IPS-15b (cell line): ENCODE measurements around the gene ZNF444.

Experiments
- H3K27me3 ChIP-seq: one replicate; pipeline ENCODE4 v1.6.1; 2013; ENCODE audit warnings: low read length; ENCODE audit not compliant: control insufficient read depth, insufficient read depth
- H3K36me3 ChIP-seq: one replicate; pipeline ENCODE4 v1.6.1; 2013; ENCODE audit warnings: low read length; ENCODE audit not compliant: control insufficient read depth, insufficient read depth
- H3K4me1 ChIP-seq: one replicate; pipeline ENCODE4 v1.6.1; 2013; ENCODE audit warnings: mild to moderate bottlenecking, low read length; ENCODE audit not compliant: control insufficient read depth, insufficient read depth
- H3K4me3 ChIP-seq: one replicate; pipeline ENCODE4 v1.5.1; 2013; ENCODE audit warnings: low read depth, low read length
- H3K9ac ChIP-seq: one replicate; pipeline ENCODE4 v1.6.1; 2013; ENCODE audit warnings: low read depth, mild to moderate bottlenecking, low read length
- H3K9me3 ChIP-seq: one replicate; pipeline ENCODE4 v1.6.1; 2013; ENCODE audit warnings: mild to moderate bottlenecking, low read length; ENCODE audit not compliant: control insufficient read depth, insufficient read depth

The ZNF444 gene

DNA sequence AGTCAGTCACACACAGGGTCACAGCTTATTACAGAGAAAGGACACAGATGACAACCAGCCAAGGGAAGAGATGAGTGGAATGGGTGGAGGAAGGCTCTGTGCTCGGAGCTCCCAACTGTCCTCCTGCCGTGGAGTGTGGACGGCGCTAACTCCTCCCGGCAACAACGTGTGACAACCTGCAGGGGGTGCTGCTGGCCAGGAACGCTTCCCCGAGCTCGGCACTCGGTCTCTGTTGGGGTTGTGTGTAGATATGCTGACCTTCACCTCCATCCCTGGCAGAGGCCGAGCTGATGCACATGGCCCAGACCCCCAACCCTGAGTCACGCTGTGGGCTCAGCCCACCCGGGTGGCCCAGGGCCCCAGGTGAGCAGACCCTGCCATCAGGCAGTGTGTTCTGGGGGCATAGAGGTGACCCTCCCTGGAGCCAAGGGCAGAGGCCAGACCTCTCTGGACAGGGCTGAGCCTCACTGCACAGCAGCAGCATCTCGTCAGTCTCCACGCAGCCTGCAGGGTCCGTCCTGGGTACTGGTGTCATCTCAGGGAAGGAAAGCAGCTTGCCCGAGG is 14.1 kb downstream of the ZNF444 start:
- Histone ChIP-seq H3K9me3 (no peaks in the 10 kb centered on the region), H3K9ac (no peak overlapping the region), H3K4me3 (no peak overlapping the region), H3K4me1 (peaks cover 18% of the 10 kb centered on the region), H3K36me3 (peaks cover 12% of the 10 kb centered on the region), H3K27me3 (no peaks in the 10 kb centered on the region)

DNA sequence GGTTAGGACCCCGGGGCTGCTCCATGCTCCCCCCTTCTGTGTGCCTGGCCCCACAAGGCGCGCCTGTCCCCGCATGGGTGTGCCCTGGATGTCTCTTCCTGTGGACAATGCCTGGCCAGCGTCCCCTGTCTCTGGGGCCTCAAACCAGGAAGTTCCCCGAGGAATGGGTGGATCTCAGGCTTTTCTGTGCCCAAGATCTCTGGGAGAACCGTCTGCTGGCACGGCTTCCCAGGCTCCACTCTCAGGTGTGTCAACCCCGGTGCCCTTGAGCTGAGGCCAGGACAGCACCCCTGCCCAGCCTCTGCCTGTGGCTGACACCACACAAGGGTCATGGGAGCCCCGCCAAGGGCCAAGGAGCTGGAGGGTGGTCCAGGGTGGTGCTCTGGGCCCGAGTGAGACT is 15.7 kb downstream of the ZNF444 start:
- no peak overlapping the region for H3K9ac ChIP-seq
- H3K27me3 ChIP-seq, result no peaks in the 10 kb centered on the region
- H3K4me1 ChIP-seq, result peaks cover 18% of the 10 kb centered on the region
- H3K4me3 ChIP-seq, result no peak overlapping the region
- no peaks in the 10 kb centered on the region for H3K9me3 ChIP-seq
- peaks cover 20% of the 10 kb centered on the region for H3K36me3 ChIP-seq

DNA sequence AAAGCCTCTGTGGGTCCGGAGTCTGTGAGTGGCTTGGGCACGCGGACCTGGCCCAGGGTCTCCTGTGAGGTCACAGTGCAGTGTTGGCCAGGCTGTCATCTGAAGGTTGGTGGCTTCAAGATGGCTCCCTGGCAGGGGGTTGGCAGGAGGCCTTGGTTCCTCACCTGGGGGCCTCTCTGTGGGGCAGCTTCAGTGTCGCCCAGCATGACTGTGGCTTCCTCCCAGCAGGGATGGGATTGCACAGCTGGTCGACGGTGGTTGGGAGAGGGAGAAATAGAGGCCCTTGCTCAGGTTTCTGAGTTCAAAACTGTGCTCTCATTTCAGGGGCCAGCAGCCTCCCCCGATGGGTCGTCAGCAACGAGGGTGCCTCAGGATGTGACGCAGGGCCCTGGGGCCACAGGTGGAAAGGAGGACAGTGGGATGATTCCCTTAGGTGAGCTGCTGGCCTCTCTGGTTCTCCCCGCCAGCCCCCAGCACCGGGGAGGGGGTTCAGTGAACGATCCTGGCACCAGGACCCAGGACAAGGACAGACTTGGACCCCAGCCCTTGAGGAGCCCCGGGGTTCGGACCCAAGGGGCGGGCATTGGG is 17.2 kb downstream of the ZNF444 start:
- no peaks in the 10 kb centered on the region for H3K27me3 ChIP-seq
- H3K4me3 ChIP-seq, result no peak overlapping the region
- H3K36me3 ChIP-seq, result peaks cover 20% of the 10 kb centered on the region
- no peaks in the 10 kb centered on the region for H3K9me3 ChIP-seq
- peaks cover 9% of the 10 kb centered on the region for H3K4me1 ChIP-seq
- no peak overlapping the region for H3K9ac ChIP-seq

DNA sequence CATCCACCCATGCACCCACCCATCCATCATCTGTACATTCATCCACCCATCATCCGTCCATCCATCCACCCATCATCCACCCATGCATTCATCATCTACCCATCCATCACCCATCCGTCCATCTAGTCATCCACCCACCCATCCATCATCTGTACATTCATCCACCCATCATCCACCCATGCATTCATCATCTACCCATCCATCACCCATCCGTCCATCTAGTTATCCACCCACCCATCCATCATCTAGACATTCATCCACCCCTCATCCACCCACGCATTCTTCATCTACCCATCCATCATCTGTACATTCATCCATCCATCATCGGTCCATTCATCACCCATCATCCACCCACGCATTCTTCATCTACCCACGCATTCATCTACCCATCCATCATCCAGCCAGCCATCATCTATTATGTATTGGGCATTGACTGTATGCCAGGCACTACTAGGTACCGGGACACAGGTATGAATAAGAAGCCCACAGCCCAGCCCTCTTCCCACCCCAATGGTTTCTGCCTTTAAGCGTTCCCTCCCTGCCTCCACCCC is 18.0 kb downstream of the ZNF444 start:
- Histone ChIP-seq H3K4me1 (peaks cover 2% of the 10 kb centered on the region), H3K36me3 (peaks cover 20% of the 10 kb centered on the region), H3K27me3 (no peaks in the 10 kb centered on the region), H3K9ac (no peak overlapping the region), H3K9me3 (no peaks in the 10 kb centered on the region), H3K4me3 (no peak overlapping the region)

DNA sequence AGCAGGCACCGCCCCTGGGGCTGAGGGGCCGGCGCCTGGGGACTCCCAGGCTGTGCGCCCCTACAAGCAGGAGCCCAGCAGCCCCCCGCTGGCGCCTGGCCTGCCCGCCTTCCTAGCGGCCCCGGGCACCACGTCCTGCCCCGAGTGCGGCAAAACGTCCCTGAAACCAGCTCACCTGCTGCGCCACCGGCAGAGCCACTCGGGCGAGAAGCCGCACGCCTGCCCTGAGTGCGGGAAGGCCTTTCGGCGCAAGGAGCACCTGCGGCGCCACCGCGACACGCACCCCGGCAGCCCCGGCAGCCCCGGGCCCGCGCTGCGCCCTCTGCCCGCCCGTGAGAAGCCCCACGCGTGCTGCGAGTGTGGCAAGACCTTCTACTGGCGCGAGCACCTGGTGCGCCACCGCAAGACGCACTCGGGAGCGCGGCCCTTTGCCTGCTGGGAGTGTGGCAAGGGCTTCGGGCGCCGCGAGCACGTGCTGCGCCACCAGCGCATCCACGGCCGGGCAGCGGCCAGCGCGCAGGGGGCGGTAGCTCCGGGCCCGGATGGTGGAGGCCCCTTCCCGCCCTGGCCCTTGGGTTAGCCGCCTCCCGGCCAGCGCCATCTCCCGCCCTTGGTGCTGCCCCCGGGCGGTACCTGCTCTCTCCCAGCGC is 18.7 kb downstream of the ZNF444 start:
- Histone ChIP-seq H3K4me3 (no peak overlapping the region), H3K27me3 (no peaks in the 10 kb centered on the region), H3K36me3 (peaks cover 20% of the 10 kb centered on the region), H3K9me3 (no peaks in the 10 kb centered on the region), H3K4me1 (peaks cover 2% of the 10 kb centered on the region), H3K9ac (no peak overlapping the region)

DNA sequence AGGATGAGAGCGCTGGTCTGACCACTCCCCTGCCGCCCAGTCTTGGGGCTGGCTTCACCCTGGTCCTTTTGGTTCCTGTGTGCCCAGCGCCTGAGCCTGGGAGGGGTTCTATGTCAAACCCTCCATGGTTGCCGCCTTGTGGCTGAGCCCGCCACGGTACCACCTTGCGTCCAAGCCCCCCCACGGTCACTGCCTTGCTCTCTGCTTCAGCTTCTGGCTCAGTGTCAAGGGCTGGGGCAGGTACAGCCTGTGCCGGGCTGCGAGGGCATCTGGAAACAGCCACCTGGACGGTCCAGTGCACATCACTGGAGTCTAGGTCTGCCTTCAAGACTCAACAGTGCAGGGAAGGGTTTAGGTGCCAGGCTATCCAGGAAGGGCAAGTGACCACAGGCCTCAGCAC is 20.4 kb downstream of the ZNF444 start:
- no peak overlapping the region for H3K4me3 ChIP-seq
- no peaks in the 10 kb centered on the region for H3K27me3 ChIP-seq
- H3K9ac ChIP-seq, result no peak overlapping the region
- H3K4me1 ChIP-seq, result no peaks in the 10 kb centered on the region
- peaks cover 17% of the 10 kb centered on the region for H3K36me3 ChIP-seq
- H3K9me3 ChIP-seq, result no peaks in the 10 kb centered on the region

DNA sequence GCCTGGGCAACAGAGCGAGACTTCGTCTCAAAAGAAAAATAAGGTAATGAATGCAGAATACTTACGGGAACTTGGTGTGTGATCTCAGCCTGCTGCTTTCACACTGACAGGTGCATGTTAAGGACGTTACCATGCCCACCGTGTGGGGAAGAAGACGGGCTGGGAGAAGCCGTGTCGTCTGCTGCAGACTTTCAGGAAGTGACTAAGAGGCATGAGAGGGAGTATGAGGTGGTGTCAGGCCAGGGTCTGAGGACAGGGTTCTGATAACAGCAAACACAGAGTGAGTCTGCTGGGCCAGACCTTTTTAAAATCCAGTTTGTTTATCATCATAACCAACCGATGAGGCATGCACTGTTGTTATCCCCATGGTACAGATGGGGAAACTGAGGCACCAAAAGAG is 21.2 kb downstream of the ZNF444 start:
- no peak overlapping the region for H3K4me3 ChIP-seq
- H3K36me3 ChIP-seq, result peaks cover 14% of the 10 kb centered on the region
- H3K9me3 ChIP-seq, result no peaks in the 10 kb centered on the region
- H3K9ac ChIP-seq, result no peak overlapping the region
- no peaks in the 10 kb centered on the region for H3K27me3 ChIP-seq
- no peaks in the 10 kb centered on the region for H3K4me1 ChIP-seq

DNA sequence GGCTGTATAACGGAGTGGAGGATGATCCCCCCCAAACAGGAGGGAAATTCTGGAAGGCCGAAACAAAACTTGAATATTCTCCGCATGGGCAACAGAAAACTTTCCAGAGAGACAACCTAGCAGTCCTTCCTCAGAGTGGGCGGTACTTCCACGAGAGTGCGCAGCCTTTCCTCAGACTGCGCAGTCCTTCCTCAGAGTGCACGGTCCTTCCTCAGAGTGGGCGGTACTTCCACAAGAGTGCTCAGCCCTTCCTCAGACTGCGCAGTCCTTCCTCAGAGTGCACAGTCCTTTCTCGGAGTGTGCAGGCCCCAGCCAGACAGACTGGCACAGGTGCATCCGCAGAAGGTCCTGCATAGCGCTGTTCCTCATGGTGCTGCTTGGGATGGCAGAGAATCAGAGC is 22.0 kb downstream of the ZNF444 start:
- Histone ChIP-seq H3K9me3 (no peaks in the 10 kb centered on the region), H3K27me3 (no peaks in the 10 kb centered on the region), H3K4me3 (no peak overlapping the region), H3K9ac (no peak overlapping the region), H3K4me1 (no peaks in the 10 kb centered on the region), H3K36me3 (peaks cover 14% of the 10 kb centered on the region)

DNA sequence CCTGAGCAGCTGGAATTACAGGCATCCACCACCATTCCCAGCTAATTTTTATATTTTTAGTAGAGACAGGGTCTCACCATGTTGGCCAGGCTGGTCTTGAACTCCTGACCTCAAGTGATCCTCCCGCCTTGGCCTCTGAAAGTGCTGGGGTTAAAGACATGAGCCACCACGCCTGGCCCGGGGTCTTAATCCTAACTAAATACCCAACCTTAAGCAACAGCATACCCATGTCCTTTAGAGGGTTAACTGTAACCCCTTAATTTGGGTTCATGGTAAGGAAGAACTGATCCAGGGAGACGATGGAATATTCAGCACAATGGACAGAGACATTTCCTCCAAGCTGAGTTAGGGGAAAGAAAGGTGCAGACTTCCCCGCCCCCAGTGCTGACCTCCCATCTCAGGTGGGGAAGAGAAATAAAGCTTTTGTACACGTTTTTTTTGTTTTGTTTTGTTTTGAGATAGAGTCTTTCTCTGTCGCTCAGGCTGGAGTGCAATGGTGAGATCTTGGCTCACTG is 26.0 kb downstream of the ZNF444 start:
- no peaks in the 10 kb centered on the region for H3K9me3 ChIP-seq
- H3K36me3 ChIP-seq, result no peaks in the 10 kb centered on the region
- no peaks in the 10 kb centered on the region for H3K4me1 ChIP-seq

DNA sequence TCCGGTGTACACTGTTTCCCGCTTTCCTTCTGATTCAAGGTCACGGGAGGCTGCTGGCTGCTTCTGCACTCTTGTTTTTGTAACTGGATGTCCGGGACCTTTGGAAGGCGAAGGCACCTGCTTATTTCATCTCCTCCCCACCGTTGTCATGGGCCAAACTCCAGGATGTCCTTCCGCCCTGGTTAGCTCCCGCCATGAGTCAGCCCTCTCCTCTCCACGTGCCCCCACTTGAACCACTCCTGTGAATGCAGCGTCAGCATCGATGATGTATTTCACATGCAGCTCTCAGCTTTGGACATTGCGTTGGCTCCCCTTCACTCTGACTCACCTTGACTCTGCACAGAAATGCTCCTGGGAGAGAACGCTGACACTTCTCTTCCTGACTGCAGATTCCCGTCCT is 29.2 kb downstream of the ZNF444 start:
- Histone ChIP-seq H3K4me1 (no peaks in the 10 kb centered on the region), H3K36me3 (no peaks in the 10 kb centered on the region), H3K9ac (no peak overlapping the region), H3K4me3 (no peak overlapping the region), H3K9me3 (no peaks in the 10 kb centered on the region), H3K27me3 (no peaks in the 10 kb centered on the region)

More for the DNA sequence above, 26.0 kb downstream of the ZNF444 start:
- Histone ChIP-seq H3K27me3 (no peaks in the 10 kb centered on the region), H3K9ac (no peak overlapping the region), H3K4me3 (no peak overlapping the region)

DNA sequence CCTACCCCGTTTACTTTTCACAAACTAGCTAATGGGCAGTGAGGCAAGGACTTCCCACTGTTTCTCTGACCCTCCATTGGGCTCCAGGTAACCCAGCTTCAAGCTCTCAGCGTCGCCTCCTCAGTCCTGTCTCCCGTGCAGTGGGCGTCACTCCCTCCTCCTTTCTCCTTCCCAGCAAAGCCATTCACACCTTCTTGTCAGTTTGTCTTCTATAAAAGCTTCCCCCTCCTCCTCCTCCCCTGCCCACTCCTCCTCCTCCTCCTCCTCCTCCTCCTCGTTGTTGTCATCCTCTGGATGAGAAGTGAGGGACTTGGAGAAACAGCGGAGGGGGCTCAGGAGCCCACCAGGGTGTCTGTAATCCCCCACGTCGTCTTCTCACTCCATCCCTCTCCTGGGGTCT is 33.0 kb downstream of the ZNF444 start:
- H3K36me3 ChIP-seq, result no peaks in the 10 kb centered on the region
- H3K27me3 ChIP-seq, result no peaks in the 10 kb centered on the region
- H3K9me3 ChIP-seq, result no peaks in the 10 kb centered on the region
- H3K4me1 ChIP-seq, result no peaks in the 10 kb centered on the region
- H3K4me3 ChIP-seq, result no peak overlapping the region
- H3K9ac ChIP-seq, result no peak overlapping the region

DNA sequence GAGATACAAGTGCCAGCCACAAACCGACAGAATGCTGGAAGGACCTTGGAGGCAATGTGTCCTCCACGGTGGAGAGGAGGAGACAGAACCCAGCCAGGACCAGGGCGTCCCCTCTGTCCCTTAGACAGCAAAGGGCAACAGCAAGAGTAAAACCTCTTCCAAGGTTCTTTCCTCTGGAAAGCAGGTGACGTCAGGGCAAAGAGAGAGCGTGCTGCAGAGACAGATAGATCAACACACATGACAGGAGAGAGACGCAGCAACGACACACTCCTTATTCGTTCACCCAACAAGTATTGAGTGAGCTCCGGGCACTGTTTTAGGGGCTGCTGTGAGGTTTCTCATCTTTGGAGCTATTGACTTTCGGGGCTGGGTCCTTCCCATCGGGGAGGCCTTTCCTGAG is 33.5 kb downstream of the ZNF444 start:
- H3K27me3 ChIP-seq, result no peaks in the 10 kb centered on the region
- H3K9me3 ChIP-seq, result no peaks in the 10 kb centered on the region
- no peaks in the 10 kb centered on the region for H3K4me1 ChIP-seq

More for the DNA sequence above, 33.5 kb downstream of the ZNF444 start:
- no peak overlapping the region for H3K4me3 ChIP-seq
- H3K36me3 ChIP-seq, result no peaks in the 10 kb centered on the region
- no peak overlapping the region for H3K9ac ChIP-seq
